Trophoblast cell (in vitro differentiated cells and primary cell): ENCODE data around the gene NR3C1.

Experiments used
- DNase-seq, 2 donors: peaks; one replicate each; pipeline ENCODE4 v3.0.0-alpha.2; 2016
- H2AFZ ChIP-seq: 2 replicates; pipeline ENCODE4 v1.6.1; 2013; ENCODE audit warnings: low read length, moderate library complexity, mild to moderate bottlenecking; ENCODE audit not compliant: insufficient read depth, poor library complexity
- H2AK5ac ChIP-seq: 2 replicates; pipeline ENCODE4 v1.6.1; 2013; ENCODE audit warnings: mild to moderate bottlenecking, low read length
- H2BK120ac ChIP-seq: 2 replicates; pipeline ENCODE4 v1.6.1; 2013; ENCODE audit warnings: low read length, mild to moderate bottlenecking, moderate library complexity; ENCODE audit not compliant: insufficient read depth, poor library complexity
- H2BK12ac ChIP-seq: 2 replicates; pipeline ENCODE4 v1.6.1; 2013; ENCODE audit warnings: mild to moderate bottlenecking, low read length, moderate library complexity
- H2BK5ac ChIP-seq: 2 replicates; pipeline ENCODE4 v1.6.1; 2013; ENCODE audit warnings: low read length, low read depth, moderate library complexity, mild to moderate bottlenecking; ENCODE audit not compliant: poor library complexity
- H3K14ac ChIP-seq: 2 replicates; pipeline ENCODE4 v1.6.1; 2013; ENCODE audit warnings: mild to moderate bottlenecking, low read length
- H3K18ac ChIP-seq: 2 replicates; pipeline ENCODE4 v1.6.1; 2013; ENCODE audit warnings: mild to moderate bottlenecking, low read length
- H3K23ac ChIP-seq: 2 replicates; pipeline ENCODE4 v1.6.1; 2013; ENCODE audit warnings: low read length
- H3K27ac ChIP-seq: 2 replicates; pipeline ENCODE4 v1.5.1; 2013; ENCODE audit warnings: low read depth, mild to moderate bottlenecking, inconsistent platforms, low read length, moderate library complexity
- H3K27me3 ChIP-seq: 2 replicates; pipeline ENCODE4 v1.6.1; 2013; ENCODE audit warnings: inconsistent platforms, mild to moderate bottlenecking, low read length, moderate library complexity; ENCODE audit not compliant: insufficient read depth
- H3K36me3 ChIP-seq, 2 experiments: 1 replicate in 1 of 2; 2 replicates in 1 of 2; pipeline ENCODE4 v1.6.1; 2013; ENCODE audit warnings: low read length in 2 of 2, mild to moderate bottlenecking in 2 of 2, moderate library complexity in 1 of 2; ENCODE audit not compliant: insufficient read depth in 2 of 2, control insufficient read depth in 1 of 2
- H3K4ac ChIP-seq: 2 replicates; pipeline ENCODE4 v1.6.1; 2013; ENCODE audit warnings: low read depth, mild to moderate bottlenecking, low read length, moderate library complexity
- H3K4me1 ChIP-seq, 2 experiments: 1 replicate in 1 of 2; 2 replicates in 1 of 2; pipeline ENCODE4 v1.6.1; 2013; ENCODE audit warnings: low read length in 2 of 2, mild to moderate bottlenecking in 2 of 2, moderate library complexity in 1 of 2; ENCODE audit not compliant: insufficient read depth in 2 of 2, control insufficient read depth in 1 of 2
- H3K4me2 ChIP-seq: 2 replicates; pipeline ENCODE4 v1.6.1; 2013; ENCODE audit warnings: inconsistent platforms, mild to moderate bottlenecking, low read length, moderate library complexity
- H3K4me3 ChIP-seq: 2 replicates; pipeline ENCODE4 v1.5.1; 2013; ENCODE audit warnings: mild to moderate bottlenecking, low read depth, low read length, inconsistent platforms
- H3K79me1 ChIP-seq: one replicate; pipeline ENCODE4 v1.6.1; 2013; ENCODE audit warnings: low read length
- H3K79me2 ChIP-seq: 2 replicates; pipeline ENCODE4 v1.6.1; 2013; ENCODE audit warnings: low read length, mild to moderate bottlenecking; ENCODE audit not compliant: control insufficient read depth, insufficient read depth, poor library complexity
- H3K9ac ChIP-seq: 2 replicates; pipeline ENCODE4 v1.6.1; 2013; ENCODE audit warnings: mild to moderate bottlenecking, low read length
- H3K9me3 ChIP-seq: 2 replicates; pipeline ENCODE4 v1.6.1; 2013; ENCODE audit warnings: low read depth, mild to moderate bottlenecking, control low read depth, inconsistent platforms, low read length; ENCODE audit not compliant: insufficient read depth
- H4K12ac ChIP-seq: 2 replicates; pipeline ENCODE4 v1.6.1; 2013; ENCODE audit warnings: low read depth, mild to moderate bottlenecking, low read length, moderate library complexity
- H4K8ac ChIP-seq: 2 replicates; pipeline ENCODE4 v1.6.1; 2013; ENCODE audit warnings: low read depth, mild to moderate bottlenecking, low read length, moderate library complexity
- H4K91ac ChIP-seq: one replicate; pipeline ENCODE4 v1.6.1; 2013; ENCODE audit warnings: low read depth, mild to moderate bottlenecking, low read length, moderate library complexity
- WGBS: extraction: QIAGEN DNeasy Blood & Tissue Kit; methylation state at CpG from one replicate; pipeline ENCODE4 v1.1.7; 2013; ENCODE audit warnings: missing lambda C conversion rate; ENCODE audit not compliant: insufficient read length, insufficient coverage; ENCODE audit errors: extremely low coverage; 5-methylcytosine and 5-hydroxymethylcytosine counted together

The NR3C1 gene

GRCh38 chr5:143231973-143232812, 171.3 kb downstream of the NR3C1 start:
- no peaks in the 10 kb centered on the region for H3K79me1 ChIP-seq

GRCh38 chr5:143231416-143231815, 172.1 kb downstream of the NR3C1 start:
- H2BK120ac ChIP-seq, result no peak overlapping the region
- H4K12ac ChIP-seq, result no peak overlapping the region
- no peaks in the 10 kb centered on the region for H3K27me3 ChIP-seq
- no peaks in the 10 kb centered on the region for H3K79me2 ChIP-seq
- peak overlapping the region; percentile 45 for H3K23ac ChIP-seq
- H3K9ac ChIP-seq, result no peak overlapping the region
- no peak overlapping the region for H2BK12ac ChIP-seq
- H2AK5ac ChIP-seq, result no peak overlapping the region
- H3K4me3 ChIP-seq, result no peak overlapping the region
- no peaks in the 10 kb centered on the region for H3K9me3 ChIP-seq
- H3K36me3 ChIP-seq, result no peaks in the 10 kb centered on the region
- no peak overlapping the region for H3K4me2 ChIP-seq
- no peaks in the 10 kb centered on the region for H3K79me1 ChIP-seq
- no peak for DNase-seq
- no peak overlapping the region for H3K18ac ChIP-seq
- no CpG with 5 or more reads among the region's 3 CpGs for WGBS
- no peak overlapping the region for H4K8ac ChIP-seq
- no peak overlapping the region for H3K14ac ChIP-seq
- H3K4ac ChIP-seq, result no peak overlapping the region
- no peak overlapping the region for H3K27ac ChIP-seq
- no peak overlapping the region for H4K91ac ChIP-seq
- H3K4me1 ChIP-seq, result no peaks in the 10 kb centered on the region
- H2BK5ac ChIP-seq, result no peak overlapping the region
- H2AFZ ChIP-seq, result no peak overlapping the region

More at GRCh38 chr5:143231973-143232812, 171.3 kb downstream of the NR3C1 start:
- DNase-seq, result no peak
- Histone ChIP-seq H3K18ac (no peak overlapping the region), H2BK120ac (no peak overlapping the region), H3K27ac (no peak overlapping the region), H3K23ac (peak overlapping the region; percentile 73), H4K8ac (no peak overlapping the region), H2AFZ (no peak overlapping the region), H3K4me2 (no peak overlapping the region), H3K4me1 (no peaks in the 10 kb centered on the region), H2BK12ac (no peak overlapping the region), H2AK5ac (no peak overlapping the region), H3K14ac (no peak overlapping the region), H3K9me3 (no peaks in the 10 kb centered on the region), H3K4me3 (no peak overlapping the region), H3K36me3 (no peaks in the 10 kb centered on the region), H3K9ac (no peak overlapping the region), H3K4ac (no peak overlapping the region), H2BK5ac (no peak overlapping the region), H4K12ac (no peak overlapping the region), H3K27me3 (no peaks in the 10 kb centered on the region), H3K79me2 (no peaks in the 10 kb centered on the region), H4K91ac (no peak overlapping the region)
- no CpG with 5 or more reads among the region's 7 CpGs for WGBS

- H3K27ac ChIP-seq, result no peak overlapping the region
- no peaks in the 10 kb centered on the region for H3K4me1 ChIP-seq
- H3K9me3 ChIP-seq, result no peaks in the 10 kb centered on the region
- no peak overlapping the region for H4K12ac ChIP-seq
- no peak overlapping the region for H3K4ac ChIP-seq
- H3K79me2 ChIP-seq, result no peaks in the 10 kb centered on the region
- no peaks in the 10 kb centered on the region for H3K27me3 ChIP-seq
- H3K4me2 ChIP-seq, result no peak overlapping the region
- no peaks in the 10 kb centered on the region for H3K79me1 ChIP-seq
- no peak overlapping the region for H3K18ac ChIP-seq
- H4K91ac ChIP-seq, result no peak overlapping the region
- no peaks in the 10 kb centered on the region for H3K36me3 ChIP-seq
- H3K9ac ChIP-seq, result no peak overlapping the region
- H2BK120ac ChIP-seq, result no peak overlapping the region
- no peak overlapping the region for H2BK12ac ChIP-seq
- no peak for DNase-seq
- H3K23ac ChIP-seq, result no peak overlapping the region
- no peak overlapping the region for H3K14ac ChIP-seq
- no peak overlapping the region for H2AFZ ChIP-seq
- no peak overlapping the region for H4K8ac ChIP-seq
- H3K4me3 ChIP-seq, result no peak overlapping the region
- no peak overlapping the region for H2BK5ac ChIP-seq
- H2AK5ac ChIP-seq, result no peak overlapping the region
- WGBS, result no CpG with 5 or more reads among the region's 6 CpGs
These were observed 172.8 kb downstream of the NR3C1 start for GRCh38 chr5:143230676-143230996.

GRCh38 chr5:143229896-143230675, 173.4 kb downstream of the NR3C1 start:
- Histone ChIP-seq H3K36me3 (no peaks in the 10 kb centered on the region), H2BK5ac (no peak overlapping the region), H3K18ac (no peak overlapping the region), H4K8ac (no peak overlapping the region), H2BK120ac (no peak overlapping the region), H2BK12ac (no peak overlapping the region), H3K27me3 (no peaks in the 10 kb centered on the region), H4K91ac (no peak overlapping the region), H3K4me2 (no peak overlapping the region), H3K79me2 (no peaks in the 10 kb centered on the region), H2AK5ac (no peak overlapping the region), H3K23ac (no peak overlapping the region), H4K12ac (no peak overlapping the region), H3K4me3 (no peak overlapping the region), H3K9me3 (peaks cover 1% of the 10 kb centered on the region), H3K79me1 (no peaks in the 10 kb centered on the region), H3K27ac (no peak overlapping the region), H2AFZ (no peak overlapping the region), H3K14ac (no peak overlapping the region), H3K4ac (no peak overlapping the region), H3K9ac (no peak overlapping the region), H3K4me1 (no peaks in the 10 kb centered on the region)
- no peak for DNase-seq
- WGBS, result no CpG with 5 or more reads among the region's 10 CpGs
